Loucy (cell line): ENCODE data around the gene TYW1B.
"Not testable (repeated sequence)": the region's sequence is repeated elsewhere in the genome, so short reads cannot be mapped to it uniquely, and the experiment has no call there.

ENCODE experiments used
- EZH2phosphoT487 ChIP-seq: fragments of 200-600 bp; IDR thresholded peaks from 2 replicates; pipeline ENCODE4 v1.6.1; 2018; ENCODE audit warnings: antibody characterized with exemption, mild to moderate bottlenecking, moderate library complexity, borderline replicate concordance
- TF ChIP-seq, protein P1 (sequence below): fragments of 200-600 bp; sonication (generic); conservative IDR thresholded peaks from 2 replicates; pipeline ENCODE4 v1.5.1; 2014; ENCODE audit warnings: mild to moderate bottlenecking, antibody characterized with exemption, low read length

DNA sequence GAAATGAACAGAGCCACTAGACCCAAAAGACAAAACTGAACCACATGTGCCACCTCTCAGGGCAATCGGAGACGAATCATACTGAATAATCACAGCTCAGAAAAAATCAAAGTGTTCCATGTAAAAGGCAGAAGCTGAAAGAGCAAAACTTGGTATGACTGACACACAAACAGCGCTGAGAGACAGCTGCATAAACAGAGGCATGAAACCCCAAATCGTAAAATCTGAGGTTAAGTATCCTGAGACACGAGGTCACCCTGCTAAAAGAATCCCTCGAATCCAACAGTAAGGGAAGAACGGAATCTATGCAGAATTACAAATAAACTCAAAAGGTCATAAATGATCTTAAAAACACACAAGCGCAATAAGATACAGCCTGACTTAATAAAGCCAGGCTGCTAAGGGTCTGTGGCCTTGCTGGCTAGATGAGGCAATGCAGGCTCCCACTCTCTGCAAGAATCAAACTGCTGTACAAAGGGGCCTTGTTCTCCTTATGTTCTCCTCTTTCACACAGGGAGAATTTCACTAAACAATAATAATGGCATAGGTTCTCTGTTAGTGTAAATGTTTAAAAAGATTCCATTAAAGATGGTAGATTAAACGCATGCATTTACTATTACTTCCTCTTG lies 247.7 kb downstream of the TYW1B start:
- TF ChIP-seq, protein P1, sequence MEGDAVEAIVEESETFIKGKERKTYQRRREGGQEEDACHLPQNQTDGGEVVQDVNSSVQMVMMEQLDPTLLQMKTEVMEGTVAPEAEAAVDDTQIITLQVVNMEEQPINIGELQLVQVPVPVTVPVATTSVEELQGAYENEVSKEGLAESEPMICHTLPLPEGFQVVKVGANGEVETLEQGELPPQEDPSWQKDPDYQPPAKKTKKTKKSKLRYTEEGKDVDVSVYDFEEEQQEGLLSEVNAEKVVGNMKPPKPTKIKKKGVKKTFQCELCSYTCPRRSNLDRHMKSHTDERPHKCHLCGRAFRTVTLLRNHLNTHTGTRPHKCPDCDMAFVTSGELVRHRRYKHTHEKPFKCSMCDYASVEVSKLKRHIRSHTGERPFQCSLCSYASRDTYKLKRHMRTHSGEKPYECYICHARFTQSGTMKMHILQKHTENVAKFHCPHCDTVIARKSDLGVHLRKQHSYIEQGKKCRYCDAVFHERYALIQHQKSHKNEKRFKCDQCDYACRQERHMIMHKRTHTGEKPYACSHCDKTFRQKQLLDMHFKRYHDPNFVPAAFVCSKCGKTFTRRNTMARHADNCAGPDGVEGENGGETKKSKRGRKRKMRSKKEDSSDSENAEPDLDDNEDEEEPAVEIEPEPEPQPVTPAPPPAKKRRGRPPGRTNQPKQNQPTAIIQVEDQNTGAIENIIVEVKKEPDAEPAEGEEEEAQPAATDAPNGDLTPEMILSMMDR: not testable (repeated sequence)
- TF ChIP-seq EZH2phosphoT487: not testable (repeated sequence)
